HG03135 (cell line): ENCODE measurements around the gene HRH3.
A peak's percentile ranks its signal among the peaks of the same experiment; 100 is the strongest.

Experiments
- ATAC-seq: cut with Tn5 transposase; IDR thresholded peaks from one replicate; pipeline ENCODE4 v1.9.1; 2021; ENCODE audit warnings: mild to moderate bottlenecking, moderate library complexity; ENCODE audit not compliant: unreplicated experiment

The HRH3 gene

DNA sequence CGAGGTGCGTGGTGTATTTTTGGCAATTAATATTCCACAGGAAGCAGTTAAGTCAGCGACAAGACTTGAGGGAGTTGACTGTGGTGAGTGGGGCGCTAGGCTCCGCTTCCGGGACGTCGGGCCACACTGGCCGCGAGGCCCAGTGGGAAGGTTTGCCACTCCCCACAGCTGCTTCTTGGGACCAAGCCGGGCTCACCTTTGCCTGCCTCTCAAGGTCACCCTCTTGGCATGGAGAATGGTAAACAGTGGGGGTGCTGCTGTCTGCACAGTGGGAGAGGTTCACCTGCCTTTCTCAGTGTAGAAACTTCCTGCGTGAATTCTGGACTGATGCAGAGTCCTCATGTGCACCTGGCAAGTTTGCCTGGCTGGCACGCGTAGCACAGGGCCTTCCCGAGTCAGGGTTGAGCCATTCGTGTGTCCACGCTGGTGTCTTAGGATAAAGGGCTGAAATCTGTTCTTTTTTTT lies 24.6 kb upstream of the HRH3 start:
- no peak for ATAC-seq

DNA sequence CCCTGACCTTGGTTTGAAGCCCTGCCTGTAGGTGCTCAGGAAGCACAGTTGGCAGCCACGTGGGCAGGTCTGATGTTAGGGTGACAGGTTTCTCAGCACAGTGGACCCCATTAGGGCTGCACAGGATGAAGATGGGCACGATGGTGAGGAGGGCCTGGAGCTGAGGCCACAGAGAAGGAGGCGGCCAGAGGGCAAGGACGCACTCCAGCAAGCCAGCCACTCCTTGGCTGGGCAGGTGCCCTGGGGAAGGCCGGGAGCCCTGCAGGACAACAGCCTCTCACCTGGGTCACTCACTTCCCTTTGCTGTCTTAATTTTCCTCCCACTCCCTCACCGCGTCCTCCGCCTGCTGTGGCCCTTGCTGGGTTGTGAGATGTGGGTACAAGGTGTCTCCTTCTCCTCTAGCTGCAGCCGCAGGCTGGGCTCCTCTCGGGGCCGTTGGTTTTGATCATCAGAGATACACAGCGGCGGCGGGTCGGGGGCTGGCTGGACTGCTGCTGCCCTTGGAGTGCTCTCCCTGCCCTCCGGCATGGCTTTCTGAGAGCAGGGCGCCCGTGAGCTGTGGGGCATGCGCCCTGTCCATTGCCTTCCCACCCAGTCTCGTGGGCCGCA lies 23.9 kb upstream of the HRH3 start:
- no peak for ATAC-seq

DNA sequence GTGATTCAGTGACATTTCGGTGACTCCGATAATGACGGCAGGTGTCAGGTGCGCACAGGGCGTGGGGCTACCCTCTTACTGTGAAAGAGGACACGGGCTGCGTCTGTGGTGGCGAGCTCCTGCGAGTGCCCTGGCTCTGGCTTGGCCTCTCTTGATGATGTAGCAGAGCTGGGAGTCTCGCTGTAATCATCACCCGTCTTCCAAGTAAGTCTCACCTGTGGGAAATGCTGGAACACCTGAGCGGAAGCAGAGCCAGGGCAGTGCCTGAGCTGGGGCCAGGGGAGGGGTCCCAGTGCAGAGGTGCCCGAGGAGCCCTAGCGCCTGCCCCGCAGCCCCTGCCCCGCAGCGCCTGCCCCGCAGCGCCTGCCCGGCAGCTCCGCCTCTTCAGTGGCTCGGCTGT lies 23.0 kb upstream of the HRH3 start:
- no peak for ATAC-seq

DNA sequence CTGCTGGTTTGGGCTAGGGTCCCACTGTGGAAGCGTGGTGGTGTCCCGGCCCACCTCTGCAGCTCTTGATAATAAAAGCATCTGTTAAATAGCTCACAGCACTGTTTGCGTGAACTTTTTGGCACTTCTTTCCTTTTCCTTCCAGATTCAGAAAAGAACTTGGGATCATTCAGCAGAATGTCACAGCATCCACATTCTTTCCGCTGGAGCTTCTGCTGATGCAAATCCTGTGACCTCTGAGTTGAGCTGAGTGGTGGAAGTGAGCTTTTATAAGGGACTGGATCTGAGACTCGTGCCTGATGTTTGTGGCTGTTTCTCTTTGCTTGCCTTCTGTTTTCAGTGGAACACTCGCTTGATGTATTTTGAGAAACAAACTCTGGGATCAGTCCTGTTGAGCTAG lies 22.1 kb upstream of the HRH3 start:
- ATAC-seq, result no peak

DNA sequence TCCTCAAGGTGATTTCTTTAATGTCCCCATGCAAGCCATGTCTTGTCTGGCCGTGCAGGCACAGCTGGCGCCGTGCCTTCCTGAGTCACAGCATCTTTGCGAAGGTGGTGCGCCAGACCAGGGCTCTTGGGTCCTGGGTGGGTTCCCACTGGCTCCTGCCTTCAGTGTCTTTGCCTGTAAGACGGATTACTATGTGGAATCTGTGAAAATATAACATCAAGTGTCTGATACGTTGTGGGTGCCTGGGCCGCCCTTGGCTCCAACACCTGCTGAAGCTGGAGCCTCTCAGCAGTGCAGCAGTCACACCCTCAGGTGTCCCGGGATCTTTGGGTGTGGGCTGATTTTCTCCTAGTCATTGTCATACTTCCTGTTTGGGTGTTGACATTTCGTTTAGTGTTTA lies 21.4 kb upstream of the HRH3 start:
- no peak for ATAC-seq

DNA sequence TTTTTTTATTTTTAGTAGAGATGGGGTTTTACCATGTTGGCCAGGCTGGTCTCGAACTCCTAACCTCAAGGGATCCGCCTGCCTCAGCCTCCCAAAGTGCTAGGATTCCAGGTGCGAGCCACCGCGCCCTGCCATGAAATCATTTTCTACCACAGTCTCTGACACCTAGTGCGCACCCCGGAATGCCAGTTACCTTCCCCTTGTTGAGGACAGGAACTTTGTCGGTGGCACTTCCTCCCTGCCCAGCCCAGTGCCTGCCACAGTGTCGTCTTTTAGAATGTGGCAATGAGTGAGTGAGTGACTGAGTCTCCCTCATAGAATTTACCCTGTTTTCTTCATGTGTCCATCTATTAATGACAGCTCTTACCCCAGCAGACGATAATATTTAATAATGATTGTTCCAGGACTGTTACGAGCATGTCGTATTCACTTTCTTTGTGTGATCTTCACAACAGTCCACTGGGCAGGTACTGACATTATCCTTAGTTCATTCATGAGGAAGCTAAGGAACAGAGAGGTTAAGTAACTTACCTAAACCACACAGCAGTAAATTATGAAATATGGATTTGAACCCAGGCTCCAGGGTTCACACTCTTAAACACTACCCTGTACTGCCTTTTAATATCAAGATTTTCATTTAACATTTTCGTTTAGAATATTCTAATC lies 20.1 kb upstream of the HRH3 start:
- ATAC-seq, result no peak

DNA sequence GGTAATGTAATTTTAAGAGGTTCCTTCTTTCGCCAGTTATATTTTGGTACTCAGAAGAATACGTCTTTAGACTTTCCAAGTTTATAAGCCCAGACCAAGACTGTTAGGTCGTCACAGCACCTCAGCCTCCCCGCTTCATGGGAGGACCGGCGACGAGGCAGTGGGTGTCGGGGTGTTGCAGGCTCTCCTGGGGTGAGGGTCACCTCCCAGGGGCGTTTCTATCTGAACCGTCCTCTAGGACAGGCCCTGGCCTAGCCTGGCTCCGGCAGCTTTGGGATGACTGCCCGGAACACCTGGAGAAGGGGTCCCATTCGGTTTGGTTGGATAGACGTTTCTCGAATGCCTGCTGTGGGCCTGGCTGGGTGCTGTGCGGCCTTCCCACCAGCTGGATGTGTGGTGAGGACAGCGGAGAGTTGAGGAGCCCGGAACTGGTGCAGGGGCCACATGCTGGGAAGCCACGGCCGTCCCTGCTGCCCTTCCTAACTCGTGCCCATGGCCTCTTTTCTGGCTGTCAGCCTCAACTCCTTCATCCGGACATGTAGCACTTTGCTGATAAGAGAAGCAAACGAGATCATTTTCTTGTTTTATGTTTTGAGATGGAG lies 19.3 kb upstream of the HRH3 start:
- ATAC-seq, result no peak

DNA sequence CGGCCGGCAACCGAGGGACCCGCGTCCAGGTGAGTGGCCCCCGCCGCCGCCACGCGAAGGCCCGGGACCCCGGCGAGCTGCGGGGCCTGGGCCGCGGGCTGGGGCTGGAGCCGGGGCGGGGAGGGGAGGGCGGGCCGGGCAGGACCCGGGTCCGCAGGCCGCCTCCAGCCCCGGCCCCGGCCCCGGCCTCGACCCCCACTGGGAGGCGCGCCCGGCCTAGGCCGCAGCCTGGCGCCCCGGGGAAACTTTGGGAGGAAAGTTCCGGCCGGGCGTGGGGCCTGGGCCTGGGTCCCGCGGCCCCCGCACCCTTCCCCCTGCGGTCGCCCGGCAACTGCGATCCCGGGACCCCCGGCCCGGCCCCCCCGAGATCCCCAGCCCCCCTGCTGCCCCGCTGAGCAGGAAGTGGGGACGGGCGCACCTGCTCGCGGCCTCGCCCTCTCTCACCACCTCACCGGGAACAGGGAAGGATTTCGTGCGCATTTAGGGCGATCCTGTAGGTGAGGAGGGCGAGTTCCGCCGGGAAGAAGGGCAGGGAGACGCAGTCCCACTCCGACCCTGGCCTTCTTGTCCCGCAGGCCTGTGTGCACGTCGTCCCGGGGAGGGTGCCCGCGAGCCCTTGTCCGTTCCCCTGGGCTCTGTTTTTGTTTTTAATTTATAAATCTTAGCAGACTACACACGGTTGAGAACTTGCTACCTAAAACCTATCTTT lies 18.6 kb upstream of the HRH3 start:
- ATAC-seq, result peak; percentile 11

DNA sequence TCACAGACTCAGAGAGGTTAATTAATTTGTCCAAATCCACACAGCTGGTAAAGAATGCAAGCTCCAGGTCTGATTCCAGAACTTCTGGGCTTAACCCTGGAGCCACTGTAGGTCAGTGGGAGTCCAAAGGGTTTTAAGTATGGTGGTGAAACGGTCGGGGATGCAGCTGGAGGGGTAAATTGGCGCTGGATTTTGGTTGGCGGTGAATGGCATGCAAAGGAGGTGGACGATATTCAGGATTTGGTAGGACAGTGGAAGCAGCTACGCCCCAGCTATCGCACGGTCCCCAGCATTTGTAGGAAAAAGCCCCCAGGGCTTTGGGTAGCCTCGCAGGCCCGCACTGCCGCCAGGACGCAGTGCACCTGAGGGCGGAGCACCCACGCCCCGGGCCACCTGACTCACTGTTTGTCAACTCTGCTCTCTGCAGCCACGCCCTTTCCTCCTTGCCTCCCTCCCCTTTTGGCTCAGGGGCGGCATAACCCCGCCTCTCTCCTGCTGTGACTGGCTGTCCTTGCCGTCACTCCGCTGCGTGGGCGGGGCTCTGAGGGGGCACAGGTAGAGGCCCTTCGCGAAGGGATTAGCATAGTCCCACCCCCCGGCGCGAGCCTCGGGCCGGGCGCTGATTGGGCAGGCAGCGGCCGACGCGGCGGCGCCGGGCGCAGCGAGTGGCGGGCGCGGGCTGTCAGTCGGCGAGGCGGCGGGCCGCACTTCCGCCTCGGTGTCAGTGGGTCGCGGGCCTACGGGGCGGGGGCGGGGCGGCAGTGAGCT lies 17.9 kb upstream of the HRH3 start, which contains the start of gene OSBPL2:
TSS of gene OSBPL2 (plus strand) at position 721 of the 768 bp plus-strand sequence. CDS start 17,664 bp downstream, outside the sequence.
- peak; percentile 98 for ATAC-seq

DNA sequence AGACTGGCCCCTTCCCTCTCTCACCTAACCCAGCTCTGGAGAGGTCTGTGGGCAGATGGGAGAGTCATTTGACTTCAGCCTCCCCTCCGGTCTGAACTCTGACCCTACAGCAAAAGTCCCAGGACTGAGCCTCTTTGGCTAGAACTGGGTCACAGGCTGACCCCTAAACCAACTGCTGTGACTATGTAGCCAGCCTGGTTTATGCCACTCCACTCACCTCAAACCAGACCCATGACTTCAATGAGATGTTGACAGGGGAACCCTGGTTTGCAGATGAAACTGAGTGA lies 17.4 kb upstream of the HRH3 start:
- ATAC-seq, result no peak

DNA sequence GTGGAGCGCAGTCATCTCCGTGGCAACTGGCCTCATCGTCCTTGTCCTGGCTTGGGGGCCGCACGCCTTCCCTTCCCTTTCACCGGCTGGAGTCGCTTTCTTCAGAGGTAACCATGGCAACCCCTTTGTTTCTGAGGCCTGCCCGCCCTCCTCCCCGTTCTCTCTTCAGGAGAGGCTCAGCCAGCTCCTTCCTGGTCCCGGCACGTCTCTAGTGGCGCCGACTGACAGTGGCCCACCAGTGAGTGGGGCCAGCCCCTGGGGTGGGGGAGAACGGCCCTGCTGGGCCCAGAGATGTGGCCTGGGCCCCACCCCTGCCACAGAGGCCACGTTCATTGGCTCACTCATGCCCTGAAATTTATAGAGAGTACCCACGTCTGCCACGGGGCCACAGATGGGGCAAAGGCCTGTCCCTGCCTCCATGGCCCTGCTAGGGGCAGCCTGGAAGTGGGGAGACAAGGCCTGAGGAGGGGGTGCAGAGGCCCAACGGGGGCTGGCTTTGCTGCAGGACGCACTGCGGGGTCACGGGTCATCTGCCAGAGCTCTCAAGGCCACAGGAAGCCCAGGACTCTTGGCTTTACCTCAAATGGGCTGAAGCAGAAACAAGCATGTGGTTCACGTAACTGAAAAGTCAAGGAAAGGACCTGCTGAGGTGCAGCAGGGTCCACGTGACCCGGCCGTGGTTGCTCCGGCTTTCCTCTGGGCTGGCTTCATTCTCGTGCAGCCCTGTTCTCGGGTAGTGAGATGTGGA lies 16.9 kb upstream of the HRH3 start:
- ATAC-seq, result no peak

DNA sequence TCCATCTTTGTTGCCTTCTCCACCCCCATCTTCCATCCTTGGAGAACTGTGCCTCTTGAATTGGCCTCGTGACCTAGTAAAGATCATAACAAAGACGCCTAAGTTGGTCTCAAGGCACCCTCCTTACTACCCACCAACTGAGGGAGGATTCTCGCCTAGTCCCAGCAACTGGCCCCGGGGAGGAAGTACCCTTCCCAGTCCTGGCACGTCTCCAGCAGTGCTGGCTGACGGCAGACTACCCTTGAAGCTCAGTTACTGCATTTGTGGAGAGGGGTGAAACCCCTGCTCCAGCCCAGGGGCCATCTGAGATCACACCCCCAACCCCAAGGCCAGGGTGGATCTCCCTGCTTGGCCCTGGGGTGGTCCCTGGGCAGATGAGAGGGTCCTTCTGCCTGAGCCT lies 16.1 kb upstream of the HRH3 start:
- ATAC-seq, result no peak

DNA sequence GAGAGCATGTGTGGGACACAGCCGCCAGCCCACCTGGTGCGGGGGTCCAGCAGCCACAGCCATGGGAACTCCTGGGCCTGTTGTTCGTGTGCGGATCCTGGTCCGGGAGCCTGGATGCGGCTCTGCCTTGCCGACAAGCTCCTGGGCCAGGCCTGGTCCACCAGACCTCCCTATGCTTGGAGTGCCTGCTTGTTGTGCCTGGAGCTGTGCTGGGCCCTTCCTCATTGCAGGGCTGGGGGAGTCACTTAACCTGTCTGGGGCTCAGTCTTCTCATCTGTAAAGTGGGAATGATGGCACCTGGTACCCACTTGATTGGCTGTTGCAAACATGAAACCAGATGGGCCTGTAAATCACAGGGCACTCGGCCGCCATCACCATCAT lies 15.7 kb upstream of the HRH3 start:
- no peak for ATAC-seq

DNA sequence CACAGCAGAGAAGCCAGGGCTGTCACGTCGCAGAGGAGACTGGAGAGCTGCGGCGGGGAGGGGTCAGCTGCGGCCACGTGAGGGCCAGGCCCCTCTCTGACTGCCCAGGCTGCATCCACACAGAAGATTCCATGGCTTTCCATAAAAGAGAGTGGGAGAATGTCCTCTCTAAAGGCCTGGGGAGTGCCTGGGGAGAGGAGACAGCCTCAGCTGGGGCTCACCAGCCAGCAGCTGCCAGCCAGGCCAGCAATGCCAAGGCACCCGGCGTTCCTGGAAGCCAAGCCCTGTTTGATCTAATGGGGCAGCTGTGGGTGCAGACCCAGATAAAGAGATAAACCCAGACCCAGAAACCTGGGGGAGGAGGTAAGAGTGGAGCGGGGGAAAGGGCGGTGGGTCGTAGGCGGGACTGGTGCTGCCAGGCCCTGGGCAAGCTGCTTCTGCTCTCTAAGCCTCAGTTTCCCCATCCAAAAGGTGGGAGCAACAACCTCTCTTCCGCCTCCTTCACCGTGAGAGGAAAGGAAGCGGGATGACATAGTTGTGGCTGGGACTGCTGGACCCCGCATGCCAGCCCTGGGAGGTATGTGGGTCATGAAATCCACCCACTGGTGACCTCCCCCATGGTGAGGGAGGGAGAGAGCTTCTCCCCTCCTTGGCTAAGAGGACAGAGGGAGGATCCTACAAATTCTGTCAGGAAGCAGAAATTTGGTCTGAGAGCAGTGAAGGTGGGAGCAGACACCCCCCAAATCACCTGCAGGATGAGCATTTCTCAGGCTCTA lies 15.1 kb upstream of the HRH3 start:
- ATAC-seq, result no peak

DNA sequence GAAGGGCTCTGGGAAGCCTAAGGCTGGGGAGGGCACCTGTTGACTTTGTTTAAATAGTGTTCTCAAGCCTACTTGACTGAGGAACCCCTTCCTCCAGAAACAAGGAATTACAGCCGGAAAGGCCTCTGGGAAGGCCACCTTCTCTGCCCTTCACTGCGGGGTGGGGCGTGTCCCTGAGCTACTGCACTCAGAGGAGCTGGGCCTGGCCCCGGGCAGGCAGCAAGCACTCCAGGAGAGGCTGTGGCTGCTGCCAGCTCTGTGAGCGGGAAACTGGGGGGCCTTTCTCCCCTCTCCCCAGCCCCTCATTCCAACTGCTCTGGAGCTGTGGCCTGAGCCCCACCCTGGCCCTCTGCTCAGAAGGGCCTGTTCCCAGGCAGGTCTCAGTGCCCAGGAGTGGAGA lies 14.3 kb upstream of the HRH3 start:
- ATAC-seq, result no peak

DNA sequence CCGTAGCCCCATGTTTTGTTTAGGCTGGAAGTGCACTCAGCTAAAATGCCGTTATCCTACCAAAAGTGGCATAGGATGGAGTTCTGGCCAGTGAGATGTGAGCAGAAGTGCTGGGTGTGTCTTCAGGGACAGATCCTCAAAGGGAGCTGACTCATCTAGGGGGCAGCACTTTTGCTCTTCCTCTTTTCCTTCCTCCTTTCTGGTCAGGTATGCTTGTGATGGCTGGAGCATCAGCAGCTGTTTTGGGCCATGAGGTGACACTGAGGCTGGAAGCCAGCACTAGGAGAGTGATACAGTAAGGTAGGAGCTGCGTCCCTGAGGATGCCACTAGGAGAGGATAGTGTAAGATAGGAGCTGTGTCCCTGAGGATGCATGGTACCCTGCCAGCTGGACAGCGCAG lies 13.6 kb upstream of the HRH3 start:
- ATAC-seq, result no peak

DNA sequence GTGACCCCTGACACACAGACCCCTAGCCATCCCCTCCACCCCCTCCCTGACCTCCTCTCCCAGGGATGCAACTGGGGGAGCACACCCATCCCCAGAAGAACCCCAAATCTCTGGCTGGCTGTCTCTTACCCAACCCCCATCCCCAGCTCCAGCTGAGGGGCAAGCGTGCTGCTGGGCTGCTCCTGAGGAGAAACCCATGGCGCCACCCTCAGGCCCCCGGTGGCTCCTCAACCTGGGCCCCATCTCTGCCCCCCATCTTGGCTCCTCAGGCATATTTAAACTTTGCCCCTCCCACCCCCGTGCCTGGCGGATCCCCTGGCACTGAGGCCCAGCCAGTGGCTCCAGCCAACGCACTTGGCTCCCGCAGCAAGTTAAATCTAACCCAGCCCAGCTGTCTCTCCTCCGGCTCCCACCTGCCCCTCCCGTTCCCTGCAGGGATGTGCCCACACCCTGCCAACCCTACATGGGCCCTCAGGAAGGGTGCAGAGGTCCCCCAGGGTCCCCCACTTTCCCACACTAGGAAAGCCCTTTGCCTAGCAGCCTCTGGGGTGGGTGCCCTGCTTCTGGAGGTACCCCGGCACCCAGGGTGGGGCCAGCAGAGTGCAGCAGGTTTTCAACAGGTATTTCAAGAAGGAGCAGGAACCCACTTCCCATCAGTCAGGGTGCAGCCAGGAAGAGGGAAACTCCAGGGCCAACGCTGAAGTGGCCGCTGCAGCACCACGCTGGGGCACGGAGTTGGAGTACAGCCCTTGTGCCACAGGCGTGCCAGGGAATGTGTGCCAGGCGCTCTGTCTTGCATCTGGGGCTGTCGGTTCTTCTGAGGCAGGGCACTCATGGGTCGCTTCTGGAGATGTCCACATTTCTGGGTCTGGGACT lies 12.9 kb upstream of the HRH3 start:
- no peak for ATAC-seq

DNA sequence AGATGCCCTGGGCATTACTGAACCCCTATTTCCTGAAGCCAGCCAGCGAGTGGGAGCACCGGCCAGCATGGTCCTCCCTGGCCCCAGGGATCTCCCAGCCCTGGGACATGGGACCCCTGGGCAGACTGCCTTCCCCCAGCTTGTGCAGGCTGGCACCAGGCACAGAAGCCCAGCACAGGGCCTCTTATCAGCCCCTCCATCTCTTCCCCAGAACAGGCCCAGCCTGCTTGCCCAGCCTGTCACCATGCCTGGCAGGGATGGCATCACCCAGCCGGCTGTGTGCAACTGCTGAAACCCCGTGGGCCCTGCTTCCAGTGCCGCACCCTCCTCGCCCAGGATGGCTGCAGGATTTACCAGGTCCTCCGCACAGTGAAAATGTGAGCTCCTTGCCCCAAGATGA lies 12.1 kb upstream of the HRH3 start:
- no peak for ATAC-seq

DNA sequence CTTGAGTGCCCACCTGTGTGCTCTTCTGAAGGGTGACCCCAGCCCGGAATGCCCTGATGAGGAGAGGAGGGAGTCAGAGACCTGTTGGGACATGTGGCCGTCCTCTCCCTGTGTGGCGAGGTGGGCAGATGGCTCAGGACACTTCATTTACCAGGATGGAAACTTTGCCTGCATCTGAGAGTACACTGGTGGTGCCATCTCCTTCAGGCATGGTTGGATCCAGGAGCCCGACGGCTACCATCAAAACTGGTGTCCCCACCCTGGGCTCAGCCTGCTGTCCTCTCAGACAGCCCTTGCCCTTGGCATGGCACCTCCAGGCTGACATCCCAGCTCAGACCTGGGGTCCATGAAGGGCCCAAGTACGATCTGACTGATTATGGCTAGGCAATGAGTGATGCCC lies 11.2 kb upstream of the HRH3 start:
- no peak for ATAC-seq
